HepG2 (cell line): Measurements from ENCODE around the gene POGK. TPM values are rescaled to one million over a fixed set of nuclear protein-coding genes. Genes with fewer than 3 reads are reported as not detected.

Experiments
- ATAC-seq: fragments of 200-7000 bp; cut with Tn5 transposase; 3 replicates; pipeline ENCODE4 v1.9.1; 2020; ENCODE audit warnings: mild to moderate bottlenecking, moderate library complexity
- BruUV-seq: library from RNA; stranded (reverse); fragments of 400-500 nt; replicated peaks from 2 replicates; lab custom pipeline; 2021; lab: Mats Ljungman, UMichigan
- CTCF ChIA-PET: fragments of 300-600 bp; formaldehyde crosslinking; extraction: SDS; loops from one replicate; lab custom pipeline; 2021; ENCODE audit warnings: low total read pairs, inconsistent platforms, low intra/inter-chr PET ratio; lab: Yijun Ruan, JAX
- POLR2A ChIA-PET: fragments of 350-600 bp; sonication (Branson Sonifier 250); formaldehyde crosslinking; loops from one replicate; lab custom pipeline; 2020; ENCODE audit warnings: antibody characterized with exemption, inconsistent platforms; lab: Yijun Ruan, JAX
- DNase-seq: peaks from one replicate; pipeline ENCODE4 v3.0.0-alpha.2; 2015; ENCODE audit warnings: low spot score
- FAIRE-seq: peaks from 3 replicates; lab custom pipeline; 2011; peaks lifted over from hg19 to GRCh38; lab: Jason Lieb, UNC
- H2AFZ ChIP-seq: one replicate; pipeline ENCODE4 v1.6.1; 2011; ENCODE audit warnings: low read length, inconsistent platforms
- H3K27ac ChIP-seq: fragments of 300-600 bp; 3 replicates; pipeline ENCODE4 v1.8.0; 2011; ENCODE audit warnings: mixed run types, mild to moderate bottlenecking, mixed read lengths, low read length, inconsistent platforms; ENCODE audit not compliant: insufficient read depth; ENCODE audit errors: extremely low read length
- H3K27me3 ChIP-seq, 2 experiments: fragments of 200-600 bp in 1 of 2; 2 replicates in 1 of 2; 3 replicates in 1 of 2; pipeline versions ENCODE4 v1.6.0 to v1.8.0; 2011; ENCODE audit warnings: low read length in 2 of 2, mild to moderate bottlenecking in 2 of 2, moderate library complexity in 2 of 2, inconsistent platforms in 1 of 2; ENCODE audit not compliant: insufficient read depth in 2 of 2, control insufficient read depth in 1 of 2
- H3K36me3 ChIP-seq, 2 experiments: fragments of 200-600 bp in 1 of 2; replicated peaks in 1 of 2; 2 replicates in 1 of 2; 3 replicates in 1 of 2; pipeline versions ENCODE4 v1.5.1 to v1.8.0; 2011; ENCODE audit warnings: low read length in 2 of 2, inconsistent platforms in 1 of 2; ENCODE audit not compliant: insufficient read depth in 2 of 2, control insufficient read depth in 1 of 2
- H3K4me1 ChIP-seq: 2 replicates; pipeline ENCODE4 v1.5.1; 2012; ENCODE audit warnings: low read length, inconsistent platforms; ENCODE audit not compliant: insufficient read depth
- H3K4me2 ChIP-seq: 2 replicates; pipeline ENCODE4 v1.6.0; 2011; ENCODE audit warnings: low read depth, low read length, inconsistent platforms
- H3K4me3 ChIP-seq, 3 experiments: fragments of 200-600 bp in 1 of 3; sonication (generic), shearing (Covaris generic) in 1 of 3; replicated peaks in 1 of 3; 2 replicates each; pipeline ENCODE4 v1.5.1; 2011 to 2016; ENCODE audit warnings: low read length in 3 of 3, inconsistent platforms in 2 of 3, low read depth in 2 of 3, mild to moderate bottlenecking in 2 of 3, control low read depth in 1 of 3, mixed read lengths in 1 of 3; ENCODE audit not compliant: insufficient read depth in 1 of 3
- H3K79me2 ChIP-seq: one replicate; pipeline ENCODE4 v1.6.1; 2011; ENCODE audit warnings: low read length, inconsistent platforms; ENCODE audit not compliant: insufficient read depth
- H3K9ac ChIP-seq: 2 replicates; pipeline ENCODE4 v1.6.0; 2011; ENCODE audit warnings: mild to moderate bottlenecking, low read depth, low read length, inconsistent platforms; ENCODE audit not compliant: insufficient read depth
- H3K9me3 ChIP-seq: 2 replicates; pipeline ENCODE4 v1.5.1; 2012; ENCODE audit warnings: mild to moderate bottlenecking, low read length
- H4K20me1 ChIP-seq: 2 replicates; pipeline ENCODE4 v1.6.0; 2011; ENCODE audit warnings: inconsistent platforms, mild to moderate bottlenecking, low read length, moderate library complexity; ENCODE audit not compliant: insufficient read depth
- CCAR2 ChIP-seq: fragments of 200-400 bp; formaldehyde crosslinking; optimal IDR thresholded peaks from 2 replicates; pipeline ENCODE3; 2018; ENCODE audit warnings: low read depth, mild to moderate bottlenecking, low read length, moderate library complexity
- JUN ChIP-seq: sonication (generic); formaldehyde crosslinking; IDR thresholded peaks from 2 replicates; pipeline ENCODE4 v1.4.0; 2020; ENCODE audit warnings: mild to moderate bottlenecking, missing genetic modification reagents
- KLF16 ChIP-seq, 2 experiments: sonication (generic) in 1 of 2; formaldehyde crosslinking in 1 of 2; IDR thresholded peaks; 2 replicates each; pipeline versions ENCODE4 v1.6.1 to v1.8.0; 2016 to 2023; ENCODE audit warnings: missing genetic modification reagents in 2 of 2, missing compliant biosample characterization in 1 of 2
- RAD51 ChIP-seq: fragments of 450-650 bp; IDR thresholded peaks from 2 replicates; pipeline ENCODE4 v1.6.1; 2016; ENCODE audit warnings: borderline replicate concordance
- RBM22 ChIP-seq: fragments of 200-400 bp; formaldehyde crosslinking; optimal IDR thresholded peaks from 2 replicates; pipeline ENCODE3; 2017; ENCODE audit warnings: mild to moderate bottlenecking, low read length, moderate library complexity
- SYNCRIP ChIP-seq: fragments of 200-400 bp; formaldehyde crosslinking; IDR thresholded peaks from 2 replicates; pipeline ENCODE4 v1.6.1; 2018; ENCODE audit warnings: mild to moderate bottlenecking, low read depth, low read length; ENCODE audit not compliant: insufficient read depth
- TEAD2 ChIP-seq: sonication (generic); formaldehyde crosslinking; IDR thresholded peaks from 2 replicates; pipeline ENCODE4 v1.9.0; 2021; ENCODE audit warnings: missing genetic modification reagents
- ZBTB39 ChIP-seq: sonication (generic); formaldehyde crosslinking; IDR thresholded peaks from 2 replicates; pipeline ENCODE4 v1.5.0; 2020; ENCODE audit warnings: missing genetic modification reagents
- ZNF746 ChIP-seq: sonication (generic); formaldehyde crosslinking; IDR thresholded peaks from 2 replicates; pipeline ENCODE4 v1.8.0; 2022; ENCODE audit warnings: mild to moderate bottlenecking, missing genetic modification reagents
- ZNF768 ChIP-seq: sonication (generic); formaldehyde crosslinking; IDR thresholded peaks from 2 replicates; pipeline ENCODE4 v1.4.0; 2020; ENCODE audit warnings: missing genetic modification reagents
- WGBS: methylation state at CpG from one replicate; pipeline ENCODE4 v1.1.6; 2017; ENCODE audit warnings: low lambda C conversion rate; 5-methylcytosine and 5-hydroxymethylcytosine counted together
- in situ Hi-C: cut with HindIII; loops from 2 replicates; pipeline ENCODE4 v1.10.0; 2017; ENCODE audit warnings: low pct_unique_long_range_greater_than_20kb; ENCODE audit not compliant: extremely low pct_ligation_motif_present
- intact Hi-C: fragments of 100-400 bp; cut with micrococcal nuclease; formaldehyde crosslinking; loops from one replicate; pipeline ENCODE4 v1.10.0; 2022; ENCODE audit not compliant: unreplicated experiment
- polyA plus RNA-seq, 8 experiments: library from polyadenylated mRNA; depleted of rRNA in 3 of 8; stranded (reverse) in 7 of 8; unstranded in 1 of 8; fragments of >200 nt; fragmentation: Illumina TruSeq in 4 of 8; extraction: Trizol in 4 of 8; gene quantifications; 2 replicates each; pipeline versions ENCODE4 v1.2.1 to v1.2.3, GENCODE V29; 2011 to 2016; ENCODE audit warnings: low read depth in 4 of 8, missing spikeins in 1 of 8, mixed read lengths in 1 of 8; ENCODE audit not compliant: insufficient read depth in 1 of 8
- total RNA-seq, 5 experiments: library from RNA; depleted of rRNA; stranded (reverse); fragments of >200 nt; fragmentation: Illumina TruSeq; extraction: Trizol; gene quantifications; 2 replicates each; pipeline ENCODE4 v1.2.3, GENCODE V29; 2016; ENCODE audit warnings: low read depth in 1 of 5

The POGK gene
- total and polyA plus RNA-seq, 2 of the 13 experiments (the other 11 are each of a cell fraction or from before 2014, with no cell fraction given): 4.8 to 16.2 TPM

GRCh38 chr1:166843322-166843721 is 4.0 kb downstream of the POGK start:
- no peaks in the 10 kb centered on the region; a peak in 1 of 5 replicates for H3K27me3 ChIP-seq
- H3K9ac ChIP-seq: no peak overlapping the region
- no peak overlapping the region for H3K4me3 ChIP-seq
- H3K79me2 ChIP-seq: peaks cover 16% of the 10 kb centered on the region
- peaks cover 3% of the 10 kb centered on the region; the same call in 1 of the 2 replicates for H4K20me1 ChIP-seq
- ATAC-seq: no peak
- 78% methylated on average over 3 of the region's 6 CpGs for WGBS
- FAIRE-seq: no peak
- no peaks in the 10 kb centered on the region for H3K9me3 ChIP-seq
- no peak overlapping the region for H3K27ac ChIP-seq
- POLR2A ChIA-PET: interaction anchor here (1.7 kb wide), 1 partner anchor 33 kb away, joined by 7 read pairs; the partner anchor contains the start of gene TADA1
- CTCF ChIA-PET: no interaction called here
- no peak overlapping the region for H2AFZ ChIP-seq
- no peak overlapping the region for H3K4me2 ChIP-seq
- no peak for DNase-seq
- H3K4me1 ChIP-seq: peaks cover 34% of the 10 kb centered on the region
- intact Hi-C loops (no loop called here), in situ Hi-C loops (no loop called here)
- no TSS peak for BruUV-seq
- H3K36me3 ChIP-seq: peaks cover 20 to 74% of the 10 kb centered on the region in 2 experiments
- peak; percentile 65; the same call in 1 of the 2 replicates for TF ChIP-seq ZNF768 (CRISPR knock-in tag)
- TF ChIP-seq JUN (CRISPR knock-in tag): no peak
- peak; percentile 53 for TF ChIP-seq RBM22

- FAIRE-seq (no peak), DNase-seq (no peak), ATAC-seq (no peak)
- intact Hi-C loops (no loop called here), in situ Hi-C loops (no loop called here)
- Histone ChIP-seq H3K36me3 (peaks cover 20 to 80% of the 10 kb centered on the region in 2 experiments), H3K79me2 (peaks cover 13% of the 10 kb centered on the region), H3K4me1 (peaks cover 27% of the 10 kb centered on the region), H4K20me1 (peaks cover 3% of the 10 kb centered on the region; the same call in 1 of the 2 replicates), H3K4me3 (no peak overlapping the region), H3K27me3 (no peaks in the 10 kb centered on the region), H3K27ac (no peak overlapping the region), H3K9me3 (no peaks in the 10 kb centered on the region), H2AFZ (no peak overlapping the region), H3K9ac (no peak overlapping the region), H3K4me2 (no peak overlapping the region)
- ChIA-PET POLR2A (interaction anchor here (1.7 kb wide), 1 partner anchor 32 kb away, joined by 7 read pairs; the partner anchor contains the start of gene TADA1), CTCF (no interaction called here)
- 96% methylated on average over 7 of the region's 7 CpGs for WGBS
- no TSS peak for BruUV-seq
- no peak for TF ChIP-seq KLF16 (CRISPR knock-in tag; IDR thresholded peaks at IDR 0.05)
- TF ChIP-seq RAD51: no peak
- TF ChIP-seq ZNF746: no peak
- no peak for TF ChIP-seq ZBTB39 (CRISPR knock-in tag)
- TF ChIP-seq CCAR2: no peak
- no peak for TF ChIP-seq TEAD2 (CRISPR knock-in tag)
- TF ChIP-seq SYNCRIP: no peak
Observed at GRCh38 chr1:166843769-166844596, 4.7 kb downstream of the POGK start.
